Nephron (organoid): ENCODE results near the gene PPP1R10.
A peak's percentile ranks its signal among the peaks of the same experiment; 100 is the strongest.
"Not testable (repeated sequence)": the region's sequence is repeated elsewhere in the genome, so short reads cannot be mapped to it uniquely, and the experiment has no call there.

Experiments used
- H3K27ac Mint-ChIP-seq, 3 experiments: 2 replicates each; pipeline ENCODE4 v1.8.0; 2020; ENCODE audit warnings: mixed read lengths in 3 of 3, mild to moderate bottlenecking in 2 of 3, moderate library complexity in 1 of 3
- H3K27me3 Mint-ChIP-seq: 2 replicates; pipeline ENCODE4 v1.8.0; 2021; ENCODE audit warnings: low read depth, mild to moderate bottlenecking, moderate library complexity, mixed read lengths
- H3K36me3 Mint-ChIP-seq: 2 replicates; pipeline ENCODE4 v1.8.0; 2020; ENCODE audit warnings: low read depth, mixed read lengths
- H3K4me1 Mint-ChIP-seq: 2 replicates; pipeline ENCODE4 v1.8.0; 2020; ENCODE audit warnings: mixed read lengths
- H3K4me3 Mint-ChIP-seq, 3 experiments: 2 replicates each; pipeline ENCODE4 v1.8.0; 2020; ENCODE audit warnings: mild to moderate bottlenecking in 3 of 3, mixed read lengths in 3 of 3, moderate library complexity in 2 of 3
- H3K9me3 Mint-ChIP-seq: 2 replicates; pipeline ENCODE4 v1.8.0; 2020; ENCODE audit warnings: mixed read lengths
- CTCF ChIP-seq, 3 experiments: fragments of 200-600 bp; sonication (generic); IDR thresholded peaks; one replicate each; pipeline ENCODE4 v1.5.0; 2021; ENCODE audit warnings: antibody characterized with exemption in 3 of 3; ENCODE audit not compliant: unreplicated experiment in 3 of 3

The PPP1R10 gene

GRCh38 chr6:30598912-30599624 is 18.0 kb downstream of the PPP1R10 start:
- H3K27me3 Mint-ChIP-seq = no peaks in the 10 kb centered on the region
- H3K4me3 Mint-ChIP-seq = no peak overlapping the region
- H3K9me3 Mint-ChIP-seq = no peaks in the 10 kb centered on the region
- H3K27ac Mint-ChIP-seq = no peak overlapping the region
- H3K36me3 Mint-ChIP-seq = peaks cover 49% of the 10 kb centered on the region
- no peaks in the 10 kb centered on the region for H3K4me1 Mint-ChIP-seq
- no peak for TF ChIP-seq CTCF (IDR thresholded peaks at IDR 0.05; ENCODE audit: unreplicated experiment in 3 of 3)

- not testable (repeated sequence) for H3K27me3 Mint-ChIP-seq, H3K4me3 Mint-ChIP-seq, H3K4me1 Mint-ChIP-seq, H3K9me3 Mint-ChIP-seq
- peaks cover 38% of the 10 kb centered on the region for H3K36me3 Mint-ChIP-seq
- peak; percentile 75 to 80 (median 78) for TF ChIP-seq CTCF (IDR thresholded peaks at IDR 0.05; ENCODE audit: unreplicated experiment in 3 of 3)
- peak overlapping the region in 2 of 3 experiments; percentile 12 to 32 for H3K27ac Mint-ChIP-seq
Measured at GRCh38 chr6:30597315-30598144, 19.5 kb downstream of the PPP1R10 start.

GRCh38 chr6:30592287-30592686 is 24.8 kb downstream of the PPP1R10 start:
- H3K27me3 Mint-ChIP-seq = no peaks in the 10 kb centered on the region
- H3K9me3 Mint-ChIP-seq = no peaks in the 10 kb centered on the region
- H3K4me3 Mint-ChIP-seq = no peak overlapping the region
- H3K27ac Mint-ChIP-seq = peak overlapping the region; percentile 2 to 12 (median 3)
- no peak for TF ChIP-seq CTCF (IDR thresholded peaks at IDR 0.05; ENCODE audit: unreplicated experiment in 3 of 3)
- H3K36me3 Mint-ChIP-seq = peaks cover 54% of the 10 kb centered on the region
- peaks cover 9% of the 10 kb centered on the region for H3K4me1 Mint-ChIP-seq

GRCh38 chr6:30591008-30591407 is 26.0 kb downstream of the PPP1R10 start:
- no peak overlapping the region for H3K4me3 Mint-ChIP-seq
- TF ChIP-seq CTCF (IDR thresholded peaks at IDR 0.05; ENCODE audit: unreplicated experiment in 3 of 3) = no peak
- peaks cover 9% of the 10 kb centered on the region for H3K4me1 Mint-ChIP-seq
- no peaks in the 10 kb centered on the region for H3K9me3 Mint-ChIP-seq
- peak overlapping the region; percentile 79 to 92 (median 85) for H3K27ac Mint-ChIP-seq
- H3K27me3 Mint-ChIP-seq = no peaks in the 10 kb centered on the region
- peaks cover 60% of the 10 kb centered on the region for H3K36me3 Mint-ChIP-seq

- Mint-ChIP-seq H3K36me3 (peaks cover 64% of the 10 kb centered on the region), H3K4me1 (peaks cover 9% of the 10 kb centered on the region), H3K27ac (peak overlapping the region; percentile 79 to 92 (median 85)), H3K4me3 (no peak overlapping the region), H3K27me3 (no peaks in the 10 kb centered on the region), H3K9me3 (no peaks in the 10 kb centered on the region)
- no peak for TF ChIP-seq CTCF (IDR thresholded peaks at IDR 0.05; ENCODE audit: unreplicated experiment in 3 of 3)
Measured at GRCh38 chr6:30590509-30590908, 26.5 kb downstream of the PPP1R10 start.
